ENCODE data around the gene FARP1.

Gene FARP1

GRCh38 chr13:98434060-98434459 is 291.2 kb downstream of the FARP1 start:
- DNase-seq, result no peak

- DNase-seq, result no peak
Observed at GRCh38 chr13:98435376-98435775, 292.5 kb downstream of the FARP1 start.

- DNase-seq, result no peak
Observed at GRCh38 chr13:98436233-98436910, 293.5 kb downstream of the FARP1 start.

- DNase-seq, result no peak
Observed at GRCh38 chr13:98438246-98439125, 295.6 kb downstream of the FARP1 start.

- DNase-seq, result no peak
Observed at GRCh38 chr13:98439126-98439828, 296.4 kb downstream of the FARP1 start.

GRCh38 chr13:98439896-98440295 is 297.0 kb downstream of the FARP1 start:
- DNase-seq, result no peak

GRCh38 chr13:98440390-98441055 is 297.6 kb downstream of the FARP1 start:
- no peak for DNase-seq

GRCh38 chr13:98441056-98441676 is 298.3 kb downstream of the FARP1 start:
- DNase-seq, result no peak

- DNase-seq, result no peak
Observed at GRCh38 chr13:98442391-98443230, 299.7 kb downstream of the FARP1 start.

GRCh38 chr13:98443329-98443728 is 300.4 kb downstream of the FARP1 start:
- DNase-seq, result no peak

- no peak for DNase-seq
Observed at GRCh38 chr13:98443800-98444325, 301.0 kb downstream of the FARP1 start.

GRCh38 chr13:98444381-98444780 is 301.5 kb downstream of the FARP1 start:
- no peak for DNase-seq

- peak; percentile 55 for DNase-seq
Observed at GRCh38 chr13:98445340-98446233, 302.7 kb downstream of the FARP1 start.

- DNase-seq, result no peak
Observed at GRCh38 chr13:98446234-98446621, 303.3 kb downstream of the FARP1 start.

GRCh38 chr13:98447130-98447529 is 304.2 kb downstream of the FARP1 start:
- DNase-seq, result no peak

- DNase-seq, result no peak
Observed at GRCh38 chr13:98447881-98448641, 305.2 kb downstream of the FARP1 start.

GRCh38 chr13:98448642-98448928 is 305.7 kb downstream of the FARP1 start:
- no peak for DNase-seq

- DNase-seq, result no peak
Observed at GRCh38 chr13:98449273-98449672, 306.4 kb downstream of the FARP1 start.

GRCh38 chr13:98450026-98450425 is 307.1 kb downstream of the FARP1 start:
- no peak for DNase-seq

Data from GDM1 (cell line).